Fibroblast of lung (primary cell): Measurements from ENCODE around the gene ANKRD49. TPM values are rescaled to one million over a fixed set of nuclear protein-coding genes. Genes with fewer than 3 reads are reported as not detected.

ENCODE experiments used
- DNase-seq, 2 donors: peaks; one replicate each; pipeline versions ENCODE4 v3.0.0 to v3.0.0-alpha.2; 2010; ENCODE audit warnings: low read depth in 2 of 2
- H2AFZ ChIP-seq: 2 replicates; pipeline ENCODE4 v1.5.1; 2012; ENCODE audit warnings: low read length, control low read depth, inconsistent platforms
- H3K27ac ChIP-seq: 2 replicates; pipeline ENCODE4 v1.5.1; 2011; ENCODE audit warnings: low read length, control low read depth; ENCODE audit not compliant: insufficient read depth
- H3K27me3 ChIP-seq: 2 replicates; pipeline ENCODE4 v1.5.1; 2011; ENCODE audit warnings: mild to moderate bottlenecking, low read length; ENCODE audit not compliant: control insufficient read depth, insufficient read depth
- H3K36me3 ChIP-seq: 2 replicates; pipeline ENCODE4 v1.5.1; 2011; ENCODE audit warnings: low read length; ENCODE audit not compliant: control insufficient read depth, insufficient read depth
- H3K4me1 ChIP-seq: 2 replicates; pipeline ENCODE4 v1.5.1; 2011; ENCODE audit warnings: low read length; ENCODE audit not compliant: control insufficient read depth, insufficient read depth; ENCODE audit errors: extremely low read depth
- H3K4me2 ChIP-seq: 2 replicates; pipeline ENCODE4 v1.5.1; 2011; ENCODE audit warnings: low read length, control low read depth; ENCODE audit not compliant: insufficient read depth; ENCODE audit errors: extremely low read depth
- H3K4me3 ChIP-seq, 4 experiments: fragments of 200-600 bp in 1 of 4; sonication (generic) in 1 of 4; replicated peaks in 1 of 4; 2 replicates each; pipeline ENCODE4 v1.5.1; 2011 to 2016; ENCODE audit warnings: low read length in 4 of 4, low read depth in 3 of 4, mild to moderate bottlenecking in 3 of 4, control low read depth in 2 of 4, inconsistent platforms in 1 of 4, mixed read lengths in 1 of 4; ENCODE audit not compliant: insufficient read depth in 1 of 4; ENCODE audit errors: control extremely low read depth in 1 of 4
- H3K79me2 ChIP-seq: 2 replicates; pipeline ENCODE4 v1.5.1; 2012; ENCODE audit warnings: mild to moderate bottlenecking, low read length, inconsistent platforms; ENCODE audit not compliant: control insufficient read depth, insufficient read depth
- H3K9ac ChIP-seq: 2 replicates; pipeline ENCODE4 v1.5.1; 2011; ENCODE audit warnings: mild to moderate bottlenecking, low read length, control low read depth; ENCODE audit not compliant: insufficient read depth
- H3K9me3 ChIP-seq: 2 replicates; pipeline ENCODE4 v1.5.1; 2012; ENCODE audit warnings: low read depth, low read length; ENCODE audit not compliant: control insufficient read depth, insufficient read depth
- H4K20me1 ChIP-seq: 2 replicates; pipeline ENCODE4 v1.5.1; 2011; ENCODE audit warnings: low read length; ENCODE audit not compliant: control insufficient read depth, insufficient read depth; ENCODE audit errors: extremely low read depth
- CTCF ChIP-seq, 2 donors: IDR thresholded peaks in 1 of 2; conservative IDR thresholded peaks in 1 of 2; 1 replicate in 1 of 2; 2 replicates in 1 of 2; pipeline ENCODE4 v1.5.1; 2011 to 2012; ENCODE audit warnings: low read length in 2 of 2, control low read depth in 1 of 2, inconsistent platforms in 1 of 2, low read depth in 1 of 2, mild to moderate bottlenecking in 1 of 2
- EZH2 ChIP-seq: IDR thresholded peaks from 2 replicates; pipeline ENCODE4 v1.5.1; 2012; ENCODE audit warnings: low read length, control low read depth, mild to moderate bottlenecking; ENCODE audit errors: missing control alignments
- polyA plus RNA-seq, 2 donors: library from polyadenylated mRNA; depleted of rRNA in 1 of 2; stranded (reverse) in 1 of 2; unstranded in 1 of 2; fragments of >200 nt; gene quantifications; 2 replicates each; pipeline ENCODE4 v1.2.1, GENCODE V29; 2011 to 2012; ENCODE audit warnings: missing spikeins in 1 of 2
- total RNA-seq: library from RNA; depleted of rRNA; stranded (reverse); fragments of >200 nt; gene quantifications from 2 replicates; pipeline ENCODE4 v1.2.1, GENCODE V29; 2014

The ANKRD49 gene
- total and polyA plus RNA-seq, 2 donors (not counting 1 experiment from before 2014, with no cell fraction given) = 12.9 to 17.2 TPM

- no peaks in the 10 kb centered on the region for H3K27me3 ChIP-seq
- peaks cover 13% of the 10 kb centered on the region for H3K79me2 ChIP-seq
- H3K27ac ChIP-seq = no peak overlapping the region
- no peak overlapping the region for H3K9ac ChIP-seq
- no peaks in the 10 kb centered on the region for H3K36me3 ChIP-seq
- TF ChIP-seq EZH2 (no peak), CTCF (conservative IDR thresholded peaks at IDR 0.05 in 1 of 2, IDR thresholded peaks at IDR 0.05 in 1 of 2; ENCODE audit: low read depth in 1 of 2, low read length in 2 of 2) (no peak)
- no peaks in the 10 kb centered on the region for H3K4me1 ChIP-seq
- H3K4me3 ChIP-seq = no peak overlapping the region
- no peak overlapping the region for H2AFZ ChIP-seq
- DNase-seq = no peak
- no peaks in the 10 kb centered on the region for H4K20me1 ChIP-seq
- no peak overlapping the region for H3K4me2 ChIP-seq
- H3K9me3 ChIP-seq = no peaks in the 10 kb centered on the region
These were observed 55.4 kb downstream of the ANKRD49 start for GRCh38 chr11:94549146-94549545.

Other genes starting within 250 kb of the ANKRD49 start
- gene IZUMO1R, start 189.4 kb upstream of the ANKRD49 start, total RNA-seq = not detected in 2 replicates
- not detected in 2 replicates for gene IZUMO1R, start 189.4 kb upstream of the ANKRD49 start, polyA plus RNA-seq
- gene GPR83, start 92.6 kb upstream of the ANKRD49 start, total RNA-seq = not detected in 2 replicates
- gene GPR83, start 92.6 kb upstream of the ANKRD49 start, polyA plus RNA-seq = 0.03 and 0.05 TPM in 2 replicates
- gene MRE11, start 140 bp upstream of the ANKRD49 start, total RNA-seq = 6.4 and 6.9 TPM in 2 replicates
- 7.4 and 8.4 TPM in 2 replicates for gene MRE11, start 140 bp upstream of the ANKRD49 start, polyA plus RNA-seq
- gene C11orf97, start 18.5 kb downstream of the ANKRD49 start, total RNA-seq = not detected in 2 replicates
- gene C11orf97, start 18.5 kb downstream of the ANKRD49 start, polyA plus RNA-seq = not detected in 2 replicates
- 5.1 and 5.4 TPM in 2 replicates for gene FUT4, start 49.9 kb downstream of the ANKRD49 start, total RNA-seq
- gene FUT4, start 49.9 kb downstream of the ANKRD49 start, polyA plus RNA-seq = 2.7 and 2.8 TPM in 2 replicates
- gene PIWIL4, start 73.4 kb downstream of the ANKRD49 start, total RNA-seq = 3.3 and 3.6 TPM in 2 replicates
- gene PIWIL4, start 73.4 kb downstream of the ANKRD49 start, polyA plus RNA-seq = 0.76 and 1.2 TPM in 2 replicates